Measurements from ENCODE around the gene FAM124B.

FAM124B gene

GRCh38 chr2:224379986-224380385 lies 21.9 kb downstream of the FAM124B start:
- DNase-seq: no peak

- DNase-seq: no peak
Measured at GRCh38 chr2:224379172-224379571, 22.7 kb downstream of the FAM124B start.

GRCh38 chr2:224378701-224379097 lies 23.2 kb downstream of the FAM124B start:
- no peak for DNase-seq

- DNase-seq: no peak
Measured at GRCh38 chr2:224377751-224378700, 23.9 kb downstream of the FAM124B start.

DNA sequence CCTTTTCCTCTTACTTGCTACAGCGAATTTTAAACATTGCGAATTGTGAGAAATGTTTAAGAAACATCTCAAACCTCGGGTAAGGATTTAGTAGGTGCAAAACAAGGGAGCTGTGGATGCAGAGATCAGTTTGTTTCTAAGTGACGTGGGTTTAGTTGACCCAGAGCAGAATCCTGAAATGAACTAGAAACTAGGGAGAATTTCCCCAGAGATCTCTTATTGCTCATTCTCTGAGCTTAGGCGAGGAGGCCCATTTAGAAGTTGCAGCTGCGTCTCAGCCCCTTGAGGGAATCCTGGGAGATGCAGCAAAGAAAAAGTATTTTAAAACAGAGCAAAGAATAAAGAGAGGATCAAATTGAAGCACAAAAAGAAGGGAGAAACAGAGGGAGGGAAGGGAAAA lies 29.3 kb downstream of the FAM124B start:
- no peak for DNase-seq

- DNase-seq: no peak
Measured at GRCh38 chr2:224369028-224369632, 32.8 kb downstream of the FAM124B start.

- DNase-seq: no peak
Measured at GRCh38 chr2:224366267-224366844, 35.6 kb downstream of the FAM124B start.

- DNase-seq: no peak
Measured at GRCh38 chr2:224365331-224365730, 36.6 kb downstream of the FAM124B start.

DNA sequence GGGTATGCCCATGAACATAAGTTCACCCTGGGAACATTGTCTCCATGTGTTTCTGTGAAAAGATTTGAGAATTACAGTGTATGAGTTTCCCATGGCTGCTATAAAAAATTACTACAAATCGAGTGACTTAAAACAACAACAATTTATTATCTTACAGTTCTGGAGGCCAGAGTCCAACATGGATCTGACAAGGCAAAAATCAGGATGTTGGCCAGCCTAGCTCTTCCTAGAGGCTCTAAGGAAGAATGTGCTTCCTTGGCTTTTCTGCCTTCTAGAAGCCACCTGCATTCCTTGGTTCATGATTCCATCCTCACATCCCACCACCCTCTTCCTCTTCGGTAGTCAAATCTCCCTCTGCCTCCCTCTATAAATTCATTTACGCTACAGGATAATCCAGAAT lies 38.6 kb downstream of the FAM124B start:
- DNase-seq: no peak

GRCh38 chr2:224362094-224362493 lies 39.8 kb downstream of the FAM124B start:
- no peak for DNase-seq

DNA sequence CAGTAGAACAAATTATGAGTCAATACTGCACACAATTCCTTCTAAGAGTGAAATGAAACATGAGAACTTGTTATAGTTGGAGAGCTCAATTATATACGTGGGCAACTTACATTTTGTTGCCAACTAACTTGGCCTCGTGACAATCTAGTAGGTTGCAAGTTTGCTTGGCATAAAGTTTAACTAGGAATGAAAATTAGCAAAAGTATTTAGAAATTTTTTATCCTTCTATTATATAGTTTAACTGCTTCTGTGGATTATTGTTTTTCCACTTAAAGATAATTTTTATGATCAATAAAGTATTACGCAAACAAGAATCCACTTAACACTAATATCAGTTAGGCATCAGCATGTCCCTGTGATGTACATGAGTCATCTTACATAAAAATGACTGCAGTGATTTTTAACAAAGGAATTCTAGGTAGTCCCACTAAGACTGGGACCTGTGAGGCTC lies 41.1 kb downstream of the FAM124B start:
- no peak for DNase-seq

DNA sequence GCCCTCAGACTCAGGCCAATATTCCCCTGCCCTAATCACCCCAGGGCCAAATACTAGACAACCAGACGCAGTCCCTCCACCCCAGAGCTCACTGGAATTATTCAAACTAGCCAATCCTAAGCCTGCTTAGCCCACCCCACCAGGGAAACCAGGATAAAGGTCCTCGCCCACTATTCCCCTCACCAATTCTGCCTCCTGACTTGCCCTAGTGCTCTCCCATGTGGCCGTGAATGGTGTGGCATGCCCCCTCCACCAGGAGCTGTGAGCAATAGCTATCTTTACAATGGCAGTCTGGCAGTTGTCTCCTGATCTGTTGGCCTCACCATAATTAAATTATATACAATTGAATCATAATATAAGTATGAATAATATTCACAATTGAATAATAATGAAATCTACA lies 42.3 kb downstream of the FAM124B start:
- no peak for DNase-seq

- DNase-seq: peak in 3 of 4 experiments; percentile 10 to 26 (median 13)
Measured at GRCh38 chr2:224357098-224357901, 44.6 kb downstream of the FAM124B start.

GRCh38 chr2:224354632-224355211 lies 47.2 kb downstream of the FAM124B start:
- DNase-seq: no peak

- no peak for DNase-seq
Measured at GRCh38 chr2:224350703-224351102, 51.2 kb downstream of the FAM124B start.

GRCh38 chr2:224349396-224349795 lies 52.5 kb downstream of the FAM124B start:
- DNase-seq: no peak

- DNase-seq: no peak
Measured at GRCh38 chr2:224347176-224348051, 54.5 kb downstream of the FAM124B start.

GRCh38 chr2:224345492-224345891 lies 56.4 kb downstream of the FAM124B start:
- no peak for DNase-seq

- DNase-seq: no peak
Measured at GRCh38 chr2:224343226-224343625, 58.7 kb downstream of the FAM124B start.

DNA sequence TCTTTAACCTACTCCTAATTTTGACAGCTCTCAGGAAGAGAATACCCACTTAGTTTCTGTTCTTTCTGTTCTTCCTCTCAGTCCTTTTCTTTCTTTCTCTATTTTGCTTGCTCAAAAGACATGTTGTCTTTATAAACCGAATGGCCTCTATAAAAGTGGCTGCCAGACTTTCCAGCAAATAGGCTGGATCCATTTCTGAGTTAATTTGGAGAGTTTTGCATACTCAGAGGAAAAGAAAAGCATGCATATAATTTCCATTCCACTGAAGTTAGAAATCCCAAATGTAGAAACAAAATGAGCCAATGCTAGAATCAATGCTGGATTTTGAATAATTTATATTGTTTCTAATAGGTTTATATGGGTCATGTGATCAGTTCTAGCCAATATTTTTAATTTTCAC lies 65.9 kb downstream of the FAM124B start:
- no peak for DNase-seq

GRCh38 chr2:224334726-224335125 lies 67.2 kb downstream of the FAM124B start:
- no peak for DNase-seq

All from activated CD4-positive, CD25-positive, alpha-beta regulatory T cell (primary cell).